Small intestine (tissue), 7 donors: ENCODE results near the gene PDILT. TPM values are rescaled to one million over a fixed set of nuclear protein-coding genes. Genes with fewer than 3 reads are reported as not detected.

Experiments
- DNase-seq, 2 donors: peaks; one replicate each; pipeline versions ENCODE4 v3.0.0 to v3.0.0-alpha.2; 2013
- FAIRE-seq: peaks from 2 replicates; lab custom pipeline; 2012; peaks lifted over from hg19 to GRCh38; lab: Jason Lieb, UNC
- H3K27ac ChIP-seq, 3 donors: one replicate each; pipeline ENCODE4 v1.5.1; 2013; ENCODE audit warnings: low read length in 2 of 3, mild to moderate bottlenecking in 2 of 3, control low read depth in 1 of 3, inconsistent platforms in 1 of 3, low read depth in 1 of 3, moderate library complexity in 1 of 3
- H3K27me3 ChIP-seq, 3 donors: one replicate each; pipeline ENCODE4 v1.6.1; 2013; ENCODE audit warnings: low read length in 3 of 3, inconsistent platforms in 1 of 3; ENCODE audit not compliant: control insufficient read depth in 3 of 3, insufficient read depth in 3 of 3
- H3K36me3 ChIP-seq, 3 donors: one replicate each; pipeline ENCODE4 v1.6.1; 2013; ENCODE audit warnings: low read length in 3 of 3, inconsistent platforms in 1 of 3, low read depth in 1 of 3, mild to moderate bottlenecking in 1 of 3, moderate library complexity in 1 of 3; ENCODE audit not compliant: control insufficient read depth in 3 of 3, insufficient read depth in 2 of 3
- H3K4me1 ChIP-seq, 3 donors: one replicate each; pipeline ENCODE4 v1.6.1; 2013; ENCODE audit warnings: low read length in 2 of 3, inconsistent platforms in 1 of 3, low read depth in 1 of 3, mild to moderate bottlenecking in 1 of 3, moderate library complexity in 1 of 3; ENCODE audit not compliant: control insufficient read depth in 3 of 3, insufficient read depth in 2 of 3
- H3K4me3 ChIP-seq, 3 donors: one replicate each; pipeline ENCODE4 v1.5.1; 2013; ENCODE audit warnings: low read length in 3 of 3, control low read depth in 1 of 3, inconsistent platforms in 1 of 3, low read depth in 1 of 3, mild to moderate bottlenecking in 1 of 3, moderate library complexity in 1 of 3
- H3K9me3 ChIP-seq, 2 donors: one replicate each; pipeline ENCODE4 v1.6.1; 2013; ENCODE audit warnings: low read depth in 1 of 2, low read length in 1 of 2; ENCODE audit not compliant: control insufficient read depth in 2 of 2, insufficient read depth in 1 of 2
- WGBS, 3 donors: extraction: QIAGEN DNeasy Blood & Tissue Kit; methylation state at CpG; one replicate each; pipeline ENCODE4 v1.1.7; 2013; 5-methylcytosine and 5-hydroxymethylcytosine counted together
- polyA plus RNA-seq, 4 donors: library from polyadenylated mRNA; stranded (reverse) in 3 of 4; unstranded in 1 of 4; fragments of 200-250 nt in 3 of 4; fragments of 120-200 nt in 1 of 4; gene quantifications; one replicate each; pipeline versions ENCODE4 v1.2.1 to v1.2.3, GENCODE V29; 2013
- donor health status: healthy with polysubstance abuse.
- donor health status: control.
- donor health status: control.
- donor health status: Bipolar disorder and iron deficiency.
- donor health status: healthy.

The PDILT gene
- polyA plus RNA-seq, 4 donors = 0.19 TPM; not detected in 3

- FAIRE-seq = no peak
Observed at GRCh38 chr16:20385844-20386832, 18.4 kb downstream of the PDILT start.

GRCh38 chr16:20383106-20384029, 21.2 kb downstream of the PDILT start:
- no peak for FAIRE-seq
- H3K36me3 ChIP-seq = no peaks in the 10 kb centered on the region
- peak; percentile 74 to 82 for DNase-seq
- no peaks in the 10 kb centered on the region for H3K9me3 ChIP-seq
- WGBS, 3 donors = 28 to 31% (median 29%) methylated on average over 10 to 11 of the region's 11 CpGs
- H3K4me1 ChIP-seq = peaks cover 0 to 7% (median 5%) of the 10 kb centered on the region in 3 donors
- no peaks in the 10 kb centered on the region for H3K27me3 ChIP-seq
- H3K4me3 ChIP-seq = no peak overlapping the region
- no peak overlapping the region for H3K27ac ChIP-seq

More at GRCh38 chr16:20385844-20386832, 18.4 kb downstream of the PDILT start:
- no peaks in the 10 kb centered on the region for H3K27me3 ChIP-seq
- peaks cover 0 to 7% (median 5%) of the 10 kb centered on the region in 3 donors for H3K4me1 ChIP-seq
- DNase-seq = peak; percentile 55 to 73
- H3K4me3 ChIP-seq = no peak overlapping the region
- 6 to 24% (median 10%) methylated on average over 27 to 30 of the region's 30 CpGs for WGBS, 3 donors
- H3K36me3 ChIP-seq = no peaks in the 10 kb centered on the region
- H3K9me3 ChIP-seq = no peaks in the 10 kb centered on the region
- H3K27ac ChIP-seq = no peak overlapping the region

- H3K4me1 ChIP-seq = peaks cover 0 to 7% (median 5%) of the 10 kb centered on the region in 3 donors
- WGBS, 3 donors = 86 to 90% (median 87%) methylated on average over 7 of the region's 7 CpGs
Observed at GRCh38 chr16:20382202-20382948, 22.2 kb downstream of the PDILT start.

DNA sequence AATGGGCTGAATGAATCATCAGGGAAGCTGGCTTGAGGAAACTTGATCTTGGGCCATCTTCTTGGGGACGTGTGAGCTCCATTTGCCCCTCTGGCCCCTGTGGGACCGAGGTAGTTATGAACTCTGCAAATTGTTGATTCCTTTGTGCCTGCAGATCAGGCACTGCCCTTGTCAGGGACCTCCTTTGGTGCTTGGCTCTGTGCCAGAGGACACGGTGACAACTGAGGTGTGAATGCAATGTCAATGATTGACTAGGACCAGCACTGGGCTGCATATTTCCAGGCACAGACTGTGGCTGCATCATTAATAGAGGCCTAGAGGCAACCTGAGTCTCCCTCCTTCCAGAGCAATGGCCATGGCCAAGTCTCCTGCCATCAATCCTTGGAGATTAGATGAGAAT, 23.8 kb downstream of the PDILT start:
- FAIRE-seq (no peak), DNase-seq (peak in 1 of 2 donors; percentile 40)
- 29 to 45% (median 32%) methylated on average over 3 of the region's 3 CpGs for WGBS, 3 donors

More at GRCh38 chr16:20382202-20382948, 22.2 kb downstream of the PDILT start:
- Histone ChIP-seq H3K36me3 (no peaks in the 10 kb centered on the region), H3K4me3 (no peak overlapping the region), H3K27me3 (no peaks in the 10 kb centered on the region), H3K27ac (no peak overlapping the region), H3K9me3 (no peaks in the 10 kb centered on the region)
- FAIRE-seq = no peak
- no peak for DNase-seq

GRCh38 chr16:20377181-20377580, 27.4 kb downstream of the PDILT start:
- 22 to 57% (median 33%) methylated on average over 5 of the region's 5 CpGs for WGBS, 3 donors
- FAIRE-seq (no peak), DNase-seq (no peak)
- H3K4me1 ChIP-seq = no peaks in the 10 kb centered on the region
- H3K36me3 ChIP-seq = no peaks in the 10 kb centered on the region
- H3K4me3 ChIP-seq = no peak overlapping the region
- no peak overlapping the region for H3K27ac ChIP-seq
- no peaks in the 10 kb centered on the region for H3K27me3 ChIP-seq
- no peaks in the 10 kb centered on the region for H3K9me3 ChIP-seq

More for the DNA sequence above, 23.8 kb downstream of the PDILT start:
- no peaks in the 10 kb centered on the region for H3K27me3 ChIP-seq
- no peaks in the 10 kb centered on the region for H3K9me3 ChIP-seq
- H3K4me1 ChIP-seq = no peaks in the 10 kb centered on the region
- H3K36me3 ChIP-seq = no peaks in the 10 kb centered on the region
- no peak overlapping the region for H3K27ac ChIP-seq
- H3K4me3 ChIP-seq = no peak overlapping the region

DNA sequence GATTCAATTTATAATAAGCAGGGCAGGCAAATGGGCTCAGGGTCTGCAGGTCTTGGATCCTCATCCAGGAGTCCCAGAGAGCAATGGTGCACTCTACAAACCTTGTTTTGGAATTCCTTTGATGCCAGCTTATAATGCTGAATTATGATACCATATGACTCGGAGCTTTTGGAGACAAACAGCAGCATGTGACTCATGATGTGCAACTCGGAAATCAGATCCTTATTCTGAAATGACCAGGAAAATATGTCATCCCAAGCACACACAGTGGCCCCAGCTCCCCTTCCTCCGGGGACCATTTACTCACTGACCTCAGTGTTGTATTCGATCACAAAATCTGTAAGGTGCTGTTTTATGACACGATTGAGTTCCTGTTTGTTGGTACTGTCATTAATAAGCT, 31.8 kb downstream of the PDILT start:
- H3K36me3 ChIP-seq = no peaks in the 10 kb centered on the region
- no peaks in the 10 kb centered on the region for H3K9me3 ChIP-seq
- no peak overlapping the region for H3K27ac ChIP-seq
- 76 to 82% (median 81%) methylated on average over 5 of the region's 5 CpGs for WGBS, 3 donors
- FAIRE-seq (no peak), DNase-seq (no peak)
- no peaks in the 10 kb centered on the region for H3K4me1 ChIP-seq
- peaks cover 0 to 3% (median 0%) of the 10 kb centered on the region in 3 donors for H3K27me3 ChIP-seq
- H3K4me3 ChIP-seq = no peak overlapping the region

- Histone ChIP-seq H3K4me1 (no peaks in the 10 kb centered on the region), H3K27ac (no peak overlapping the region), H3K4me3 (no peak overlapping the region), H3K27me3 (peaks cover 0 to 3% (median 0%) of the 10 kb centered on the region in 3 donors), H3K36me3 (no peaks in the 10 kb centered on the region), H3K9me3 (no peaks in the 10 kb centered on the region)
- FAIRE-seq (no peak), DNase-seq (no peak)
- 69 to 77% (median 77%) methylated on average over 9 of the region's 9 CpGs for WGBS, 3 donors
Observed at GRCh38 chr16:20369452-20370054, 35.0 kb downstream of the PDILT start.
